NCI-H2107 (cell line): ENCODE measurements around the gene KRTAP9-3.
"Not testable (repeated sequence)": the region's sequence is repeated elsewhere in the genome, so short reads cannot be mapped to it uniquely, and the experiment has no call there.

Source experiments
- DNase-seq: peaks from one replicate; lab custom pipeline; 2025; lab: John Stamatoyannopoulos, UW

KRTAP9-3 gene

DNA sequence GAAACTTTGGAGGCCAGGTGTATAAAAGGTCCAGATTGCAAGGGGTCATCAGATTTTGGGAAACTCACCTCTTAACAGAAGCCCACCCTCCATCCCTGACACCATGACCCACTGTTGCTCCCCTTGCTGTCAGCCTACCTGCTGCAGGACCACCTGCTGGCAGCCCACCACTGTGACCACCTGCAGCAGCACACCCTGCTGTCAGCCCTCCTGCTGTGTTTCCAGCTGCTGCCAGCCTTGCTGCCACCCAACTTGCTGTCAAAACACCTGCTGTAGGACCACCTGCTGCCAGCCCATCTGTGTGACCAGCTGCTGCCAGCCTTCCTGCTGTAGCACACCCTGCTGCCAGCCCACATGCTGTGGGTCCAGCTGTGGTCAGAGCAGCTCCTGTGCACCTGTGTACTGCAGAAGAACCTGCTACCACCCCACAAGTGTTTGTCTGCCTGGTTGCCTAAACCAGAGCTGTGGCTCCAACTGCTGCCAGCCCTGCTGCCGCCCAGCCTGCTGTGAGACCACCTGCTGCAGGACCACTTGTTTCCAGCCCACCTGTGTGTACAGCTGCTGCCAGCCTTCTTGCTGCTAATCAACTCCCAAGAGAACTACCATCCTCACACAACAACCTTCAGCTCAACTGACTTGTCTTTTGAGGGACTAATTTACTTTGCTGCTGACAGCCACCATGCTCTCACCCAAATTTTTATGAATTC is at the start of gene KRTAP9-3:
KRTAP9-3 (plus strand) TSS at position 51 of the 707 bp plus-strand sequence; CDS start at position 104, 53 bp downstream.
- not testable (repeated sequence) for DNase-seq

- DNase-seq: no peak
These were observed 47.7 kb upstream of the KRTAP9-3 start, which contains the start of gene KRTAP4-1 for GRCh38 chr17:41184480-41184961. Gene KRTAP4-1 (minus strand): TSS chr17:41184911. CDS start chr17:41184854, 57 bp downstream.

DNA sequence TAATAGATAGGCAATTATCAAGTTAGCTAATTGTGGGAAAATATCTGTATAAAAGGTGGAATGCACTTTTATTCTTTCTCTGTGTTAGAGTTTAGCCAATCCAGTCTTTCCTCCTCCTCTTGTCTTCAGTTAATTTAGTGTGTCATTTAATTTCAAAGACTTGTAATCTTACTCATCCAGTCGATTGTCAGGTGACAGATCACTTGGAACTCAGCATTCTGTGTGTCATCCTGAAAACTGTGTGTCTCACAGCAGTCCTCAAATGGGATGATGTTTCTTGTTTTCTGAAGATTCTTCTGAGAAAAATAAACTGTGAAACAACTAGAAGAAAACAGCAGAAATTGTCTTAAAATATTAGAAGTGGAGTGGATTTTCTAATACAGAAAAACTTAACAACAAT is 47.2 kb upstream of the KRTAP9-3 start:
- DNase-seq: no peak

DNA sequence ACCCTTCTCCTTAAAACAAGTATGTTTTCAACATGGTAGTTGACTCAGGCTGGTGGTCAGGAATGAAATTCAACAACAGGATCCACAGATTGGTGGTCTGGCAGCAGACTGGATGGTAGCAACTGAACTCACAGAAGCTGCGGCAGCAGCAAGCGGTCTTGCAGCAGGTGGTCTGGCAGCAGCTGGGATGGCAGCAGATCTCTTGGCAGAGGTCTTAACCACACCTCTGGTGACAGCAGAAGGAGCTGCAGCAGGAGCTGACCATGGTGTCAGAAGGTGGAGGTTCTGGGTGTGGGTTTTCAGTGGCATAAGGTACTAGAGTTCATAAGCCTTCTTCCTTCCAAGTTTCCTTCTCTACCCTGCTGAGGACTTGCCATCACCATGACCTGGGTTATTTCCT is 45.4 kb upstream of the KRTAP9-3 start:
- no peak for DNase-seq

- DNase-seq: not testable (repeated sequence)
These were observed 42.4 kb upstream of the KRTAP9-3 start, which contains the start of gene KRTAP9-1 for GRCh38 chr17:41189837-41190318. Gene KRTAP9-1 (plus strand): TSS chr17:41189887. CDS start chr17:41189887, 0 bp downstream.

- DNase-seq: no peak
These were observed 41.9 kb upstream of the KRTAP9-3 start for GRCh38 chr17:41190328-41190727.

DNA sequence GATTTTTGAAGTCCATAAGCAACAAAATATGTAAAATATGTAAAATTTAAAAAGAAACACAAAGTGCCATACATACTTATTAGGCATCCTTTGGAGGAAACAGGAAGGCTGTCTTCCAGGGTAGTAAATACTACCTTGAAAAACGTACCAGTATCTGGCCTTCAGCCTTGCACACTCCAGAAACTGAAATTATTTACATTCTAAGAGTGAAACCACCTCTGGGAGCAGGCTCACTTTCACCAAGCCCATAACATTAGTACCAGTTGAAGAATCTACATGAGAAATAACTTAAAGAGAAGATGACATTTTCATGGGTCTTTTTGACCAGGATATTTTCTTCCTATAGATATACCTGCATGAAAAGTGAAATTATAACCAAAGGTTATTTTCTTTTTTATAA is 36.2 kb upstream of the KRTAP9-3 start:
- no peak for DNase-seq

DNA sequence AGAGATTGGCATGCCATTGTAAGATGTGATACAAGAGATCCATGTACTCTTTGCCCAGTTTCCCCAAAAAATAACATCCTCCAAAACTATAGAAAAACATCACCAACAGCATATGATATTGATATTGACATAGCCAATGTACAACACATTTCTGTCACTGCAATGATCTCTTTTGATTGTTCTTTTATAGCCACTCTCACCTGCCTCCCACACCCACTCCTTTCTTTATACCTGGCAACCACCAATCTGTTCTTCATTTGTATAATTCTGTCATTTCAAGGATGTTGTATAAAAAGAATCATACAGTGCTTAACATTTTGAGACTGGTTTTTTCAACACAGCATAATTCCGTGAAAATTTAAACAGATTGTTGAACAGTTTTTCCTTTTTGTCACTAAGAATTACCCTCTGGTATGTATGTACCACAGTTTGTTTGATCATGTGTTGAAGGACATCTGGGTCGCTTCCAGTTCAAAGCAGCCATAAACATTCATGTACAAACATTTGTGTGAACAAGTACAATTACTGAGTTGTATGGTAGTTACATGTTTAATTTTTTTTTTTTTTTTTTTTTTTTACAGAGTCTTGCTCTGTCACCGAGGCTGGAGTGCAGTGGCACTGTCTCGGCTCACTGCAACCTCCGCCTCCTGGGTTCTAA is 32.7 kb upstream of the KRTAP9-3 start:
- no peak for DNase-seq

GRCh38 chr17:41211845-41212466 is 20.3 kb upstream of the KRTAP9-3 start:
- DNase-seq: no peak

DNA sequence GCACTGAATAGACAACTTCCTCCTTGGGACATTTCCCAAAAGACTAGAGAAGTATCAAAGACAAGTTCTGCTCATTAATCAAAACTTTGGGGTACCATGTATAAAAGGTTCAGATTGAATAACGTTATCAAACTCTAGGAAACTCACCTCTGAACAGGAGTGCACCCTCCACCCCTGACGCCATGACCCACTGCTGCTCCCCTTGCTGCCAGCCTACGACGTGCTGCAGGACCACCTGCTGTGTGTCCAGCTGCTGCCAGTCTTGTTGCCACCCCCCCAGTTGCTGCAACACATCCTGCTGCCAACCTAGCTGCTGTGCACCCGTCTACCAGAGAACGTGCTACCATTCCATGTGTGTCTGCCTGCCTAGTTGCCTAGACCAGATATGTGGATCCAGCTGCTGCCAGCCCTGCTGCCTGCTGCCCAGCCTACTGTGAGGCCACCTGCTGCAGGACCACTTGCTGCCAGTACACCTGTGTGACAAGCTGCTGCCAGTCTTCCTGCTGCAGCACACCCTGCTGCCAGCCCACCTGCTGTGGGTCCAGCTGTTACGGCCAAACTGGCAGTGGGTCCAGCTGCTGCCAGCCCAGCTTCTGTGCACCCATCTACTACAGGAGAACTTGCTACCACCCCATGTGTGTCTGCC is 19.6 kb upstream of the KRTAP9-3 start:
- no peak for DNase-seq

DNA sequence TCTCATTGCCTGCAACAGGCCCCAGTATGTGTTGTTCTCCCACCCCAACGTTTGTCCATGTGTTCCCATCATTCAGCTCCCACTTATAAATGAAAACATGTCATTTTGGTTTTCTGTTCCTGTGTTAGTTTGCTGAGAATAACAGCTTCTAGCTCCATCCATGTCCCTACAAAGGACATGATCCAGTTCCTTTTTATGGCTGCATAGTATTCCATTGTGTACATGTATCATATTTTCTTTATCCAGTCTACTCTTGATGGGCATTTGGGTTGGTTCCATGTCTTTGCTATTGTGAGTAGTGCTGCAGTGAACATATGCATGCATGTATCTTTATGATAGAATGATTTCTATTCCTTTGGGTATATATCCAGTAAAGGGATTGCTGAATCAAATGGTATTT is 16.6 kb upstream of the KRTAP9-3 start:
- no peak for DNase-seq

DNA sequence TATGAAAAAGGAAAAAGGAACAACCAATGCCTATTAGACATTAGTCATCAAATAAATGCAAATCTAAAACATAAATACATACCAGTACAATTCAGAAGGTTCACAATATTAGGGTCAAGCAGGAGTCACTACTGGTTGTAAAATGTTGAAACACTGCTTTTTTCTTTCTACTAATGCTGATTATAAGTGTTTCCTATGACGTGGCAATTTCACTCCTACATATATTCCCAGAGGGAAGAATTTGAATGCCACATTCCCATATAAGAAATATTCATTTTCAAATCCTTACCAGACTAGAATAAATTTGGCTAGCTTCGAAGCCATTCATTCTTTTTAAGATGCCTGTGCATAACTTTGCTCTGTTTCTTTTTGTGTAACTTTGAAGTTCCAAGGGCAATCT is 8.4 kb upstream of the KRTAP9-3 start:
- DNase-seq: no peak

DNA sequence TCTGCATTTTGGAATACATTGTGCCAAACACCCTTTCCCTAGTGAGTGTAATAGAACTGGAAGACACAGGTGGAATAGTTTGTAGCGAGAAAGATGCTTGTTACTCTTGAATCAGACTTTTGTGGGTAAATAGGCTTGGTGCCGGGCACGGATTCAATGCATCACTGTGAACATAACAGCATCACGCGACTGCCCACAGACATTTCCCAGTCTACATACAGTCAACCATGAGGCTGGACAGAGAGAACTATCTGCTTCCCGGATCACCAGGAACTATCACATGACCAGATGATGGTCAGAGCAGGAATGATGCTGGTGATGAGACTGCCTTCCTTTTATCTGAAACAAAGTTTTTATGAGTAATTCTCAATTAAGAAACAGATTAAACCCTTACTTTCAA is 6.2 kb upstream of the KRTAP9-3 start:
- DNase-seq: no peak

GRCh38 chr17:41226598-41227095 is 5.6 kb upstream of the KRTAP9-3 start, which contains the start of gene KRTAP9-2:
Gene KRTAP9-2 (plus strand): TSS chr17:41226648. CDS start chr17:41226655, 7 bp downstream.
- DNase-seq: not testable (repeated sequence)

DNA sequence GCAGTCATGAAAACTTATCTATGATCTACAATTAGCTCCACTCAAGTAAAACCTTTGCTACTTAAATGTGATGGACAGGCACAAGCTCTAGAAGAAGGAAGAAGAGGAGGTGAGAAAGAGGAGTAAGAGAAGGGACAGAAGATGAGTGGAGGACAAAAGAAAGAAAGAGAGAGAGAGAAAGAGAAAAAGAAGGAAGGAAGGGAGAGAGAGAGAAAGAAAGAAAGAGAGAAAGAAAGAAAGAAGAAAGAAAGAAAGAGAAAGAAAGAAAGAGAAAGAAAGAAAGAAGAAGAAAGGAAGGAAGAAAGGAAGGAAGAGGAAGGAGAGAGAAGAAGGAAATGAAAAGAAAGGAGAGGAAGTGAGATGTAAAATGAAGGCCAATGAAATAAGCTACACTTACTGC is 2.2 kb upstream of the KRTAP9-3 start:
- no peak for DNase-seq

DNA sequence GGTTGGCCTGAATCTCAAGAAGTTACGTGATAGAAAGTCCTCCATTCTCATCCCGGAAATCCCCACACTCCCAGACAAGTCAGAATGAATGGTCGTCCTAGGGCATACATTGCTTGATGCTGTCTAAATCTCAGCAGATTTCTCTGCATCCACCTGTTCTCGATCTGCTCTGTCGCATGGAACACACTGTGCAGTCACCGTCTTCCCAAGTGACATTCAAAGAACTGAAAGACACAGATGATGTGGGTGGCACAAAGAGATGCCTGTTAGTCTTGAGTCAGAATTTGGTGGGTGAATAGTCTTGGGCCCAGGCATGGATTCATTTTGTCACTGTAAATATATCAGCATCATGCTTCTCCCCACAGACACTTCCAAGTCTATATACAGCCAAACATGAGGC is 518 bp upstream of the KRTAP9-3 start:
- DNase-seq: no peak

DNA sequence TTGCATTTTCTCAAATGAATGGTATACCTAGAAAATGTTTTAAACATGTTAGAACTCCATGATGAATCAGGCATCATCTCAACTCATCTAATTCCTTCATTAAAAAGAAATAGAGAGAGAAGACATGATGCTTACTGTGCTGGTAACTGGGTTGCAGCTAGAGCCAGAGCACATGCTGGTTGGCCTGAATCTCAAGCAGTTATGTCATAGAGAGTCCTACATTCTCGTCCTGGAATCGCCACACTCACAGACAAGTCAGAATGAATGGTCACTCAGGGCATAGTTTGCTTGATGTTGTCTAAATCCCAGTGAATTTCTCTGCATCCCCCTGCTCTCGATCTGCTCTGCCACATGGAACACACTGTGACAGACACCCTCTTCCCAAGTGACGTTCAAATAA is 4.9 kb downstream of the KRTAP9-3 start:
- not testable (repeated sequence) for DNase-seq

DNA sequence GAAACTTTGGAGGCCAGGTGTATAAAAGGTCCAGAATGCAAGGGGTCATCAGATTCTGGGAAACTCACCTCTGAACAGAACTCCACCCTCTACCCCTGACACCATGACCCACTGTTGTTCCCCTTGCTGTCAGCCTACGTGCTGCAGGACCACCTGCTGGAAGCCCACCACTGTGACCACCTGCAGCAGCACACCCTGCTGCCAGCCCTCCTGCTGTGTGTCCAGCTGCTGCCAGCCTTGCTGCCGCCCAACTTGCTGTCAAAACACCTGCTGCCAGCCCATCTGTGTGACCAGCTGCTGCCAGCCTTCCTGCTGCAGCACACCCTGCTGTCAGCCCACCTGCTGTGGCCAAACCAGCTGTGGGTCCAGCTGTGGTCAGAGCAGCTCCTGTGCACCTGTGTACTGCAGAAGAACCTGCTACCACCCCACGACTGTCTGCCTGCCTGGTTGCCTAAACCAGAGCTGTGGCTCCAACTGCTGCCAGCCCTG is 5.7 kb downstream of the KRTAP9-3 start, which contains the start of gene KRTAP9-8:
KRTAP9-8 (plus strand) TSS at position 51 of the 489 bp plus-strand sequence; CDS start at position 104, 53 bp downstream.
- DNase-seq: not testable (repeated sequence)

DNA sequence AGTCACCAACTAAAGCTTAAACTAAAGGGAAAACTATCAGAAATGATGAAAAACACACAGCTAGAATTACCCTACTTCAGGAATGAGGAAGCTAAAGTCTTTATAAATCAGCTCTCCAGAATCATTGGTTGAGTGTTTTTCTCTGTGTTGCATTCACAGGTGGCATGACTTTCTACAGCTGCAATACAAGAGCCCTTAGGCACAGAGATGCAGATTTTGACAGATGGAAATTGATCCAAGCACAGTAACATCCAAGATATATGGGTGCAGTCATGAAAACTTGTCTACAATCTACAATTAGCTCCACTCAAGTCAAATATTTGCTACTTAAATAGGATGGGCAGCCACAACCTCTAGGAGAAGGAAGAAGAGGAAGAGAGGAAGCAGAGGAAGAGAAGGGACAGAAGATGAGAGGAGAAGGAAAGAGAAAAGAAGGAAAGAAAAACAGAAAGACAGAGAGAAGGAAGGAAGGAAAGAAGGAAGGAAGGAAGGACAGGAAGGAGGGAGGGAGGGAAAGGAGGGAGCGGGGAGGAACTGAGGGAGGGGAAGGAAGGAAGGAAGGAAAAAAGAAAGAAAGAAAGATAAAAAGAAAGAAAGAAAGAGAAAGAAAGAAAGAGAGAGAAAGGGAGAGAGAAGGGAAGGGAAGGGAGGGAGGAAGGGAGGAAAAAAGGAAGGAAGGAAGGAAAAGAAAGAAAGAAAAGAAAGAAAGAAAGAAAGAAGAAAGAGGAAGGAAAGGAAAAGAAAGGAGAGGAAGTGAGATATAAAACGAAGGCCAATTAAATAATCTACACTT is 14.9 kb downstream of the KRTAP9-3 start:
- DNase-seq: not testable (repeated sequence)

- not testable (repeated sequence) for DNase-seq
These were observed 17.5 kb downstream of the KRTAP9-3 start, which contains the start of gene KRTAP9-4 for GRCh38 chr17:41249637-41250240. Gene KRTAP9-4 (plus strand): TSS chr17:41249687. CDS start chr17:41249721, 34 bp downstream.
